AG09319 (cell line): ENCODE measurements around the gene ITM2C.
A peak's percentile ranks its signal among the peaks of the same experiment; 100 is the strongest.

Experiments
- DNase-seq: peaks from one replicate; pipeline ENCODE4 v3.0.0-alpha.2; 2010; ENCODE audit warnings: low read depth; ENCODE audit errors: extremely low read depth
- TF ChIP-seq, protein P1 (sequence below): IDR thresholded peaks from 2 replicates; pipeline ENCODE4 v1.5.1; 2011; ENCODE audit warnings: low read depth, mild to moderate bottlenecking, inconsistent platforms, low read length, moderate library complexity

ITM2C gene

GRCh38 chr2:230901006-230901405 lies 36.3 kb downstream of the ITM2C start:
- TF ChIP-seq, protein P1, sequence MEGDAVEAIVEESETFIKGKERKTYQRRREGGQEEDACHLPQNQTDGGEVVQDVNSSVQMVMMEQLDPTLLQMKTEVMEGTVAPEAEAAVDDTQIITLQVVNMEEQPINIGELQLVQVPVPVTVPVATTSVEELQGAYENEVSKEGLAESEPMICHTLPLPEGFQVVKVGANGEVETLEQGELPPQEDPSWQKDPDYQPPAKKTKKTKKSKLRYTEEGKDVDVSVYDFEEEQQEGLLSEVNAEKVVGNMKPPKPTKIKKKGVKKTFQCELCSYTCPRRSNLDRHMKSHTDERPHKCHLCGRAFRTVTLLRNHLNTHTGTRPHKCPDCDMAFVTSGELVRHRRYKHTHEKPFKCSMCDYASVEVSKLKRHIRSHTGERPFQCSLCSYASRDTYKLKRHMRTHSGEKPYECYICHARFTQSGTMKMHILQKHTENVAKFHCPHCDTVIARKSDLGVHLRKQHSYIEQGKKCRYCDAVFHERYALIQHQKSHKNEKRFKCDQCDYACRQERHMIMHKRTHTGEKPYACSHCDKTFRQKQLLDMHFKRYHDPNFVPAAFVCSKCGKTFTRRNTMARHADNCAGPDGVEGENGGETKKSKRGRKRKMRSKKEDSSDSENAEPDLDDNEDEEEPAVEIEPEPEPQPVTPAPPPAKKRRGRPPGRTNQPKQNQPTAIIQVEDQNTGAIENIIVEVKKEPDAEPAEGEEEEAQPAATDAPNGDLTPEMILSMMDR: no peak
- no peak for DNase-seq

DNA sequence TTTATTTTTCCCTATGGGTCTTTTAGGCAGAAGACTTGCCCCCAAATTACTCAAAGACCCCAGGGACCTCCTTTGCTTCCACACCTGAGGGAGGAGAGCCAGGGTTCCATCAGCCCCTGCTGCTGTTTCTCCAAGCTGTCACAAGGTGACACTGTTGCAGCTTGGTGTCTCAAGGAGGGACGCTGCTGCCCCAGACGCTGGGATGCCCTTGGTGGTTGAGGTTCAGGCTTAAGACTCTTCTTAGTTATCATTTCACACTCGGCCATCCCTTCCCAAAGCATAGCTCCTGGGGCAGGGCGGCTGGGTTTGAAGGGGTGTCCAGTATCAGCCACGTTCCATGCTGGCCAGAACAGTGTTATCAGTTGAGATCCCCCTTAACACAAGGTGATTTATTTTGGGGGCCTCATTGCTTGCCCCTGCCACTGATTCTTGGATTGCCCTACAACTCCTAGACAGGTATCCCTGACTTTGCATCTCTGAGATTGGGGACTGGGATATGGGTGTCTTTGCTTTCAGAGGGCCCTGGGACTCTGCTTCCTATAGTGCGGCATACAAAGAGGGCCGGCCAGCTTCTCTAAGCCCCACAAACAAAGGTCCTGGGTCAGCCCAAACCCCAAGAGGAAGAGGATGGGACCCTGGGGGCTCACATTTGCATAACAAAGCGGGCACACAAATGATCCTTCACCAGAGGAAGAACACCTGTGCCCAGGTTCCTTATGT lies 37.6 kb downstream of the ITM2C start:
- DNase-seq: peak; percentile 8
- TF ChIP-seq, protein P1: peak; percentile 76

DNA sequence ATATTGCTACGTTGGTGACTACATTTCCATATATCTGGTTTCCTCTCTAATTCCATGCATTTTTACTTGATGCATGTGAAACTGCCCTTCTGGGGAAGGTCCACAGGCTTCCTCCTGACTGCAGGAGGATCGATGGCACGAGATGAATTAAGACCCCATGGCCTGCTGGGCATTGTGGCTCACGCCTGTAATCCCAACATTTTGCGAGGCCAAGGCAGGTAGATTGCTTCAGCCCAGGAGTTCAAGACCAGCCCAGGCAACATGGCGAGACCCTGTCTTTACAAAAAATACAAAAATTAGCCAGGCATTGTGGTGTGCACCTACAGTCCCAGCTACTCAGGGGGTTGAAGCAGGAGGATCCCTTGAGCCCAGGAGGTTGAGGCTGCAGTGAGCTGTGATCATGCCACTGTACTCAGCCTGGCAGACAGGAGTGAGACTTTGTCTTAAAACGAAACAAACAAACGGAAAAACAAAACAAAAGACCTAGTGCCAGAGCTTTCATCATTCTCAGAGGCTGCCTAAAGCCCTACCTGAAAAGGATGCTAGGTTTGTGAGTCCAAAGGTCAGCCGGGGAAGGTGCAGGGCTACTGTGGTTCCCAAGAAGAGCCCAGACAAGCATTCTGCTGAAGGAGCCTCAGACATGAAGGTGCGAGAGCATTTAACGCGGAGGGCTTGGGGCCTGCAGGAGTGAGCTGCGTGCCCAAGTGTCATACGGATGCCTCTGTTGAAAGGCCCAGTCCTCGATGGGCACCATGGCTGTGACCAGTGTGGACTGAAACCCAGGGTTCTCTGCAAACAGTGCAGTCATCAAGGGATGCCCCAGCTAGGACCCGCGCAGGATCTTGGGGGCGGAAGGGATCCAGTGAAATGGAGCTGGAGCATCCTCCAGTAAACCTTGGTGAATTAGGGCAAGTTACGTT lies 38.7 kb downstream of the ITM2C start:
- DNase-seq: no peak
- TF ChIP-seq, protein P1: no peak

- no peak for DNase-seq
- TF ChIP-seq, protein P1: no peak
Measured at GRCh38 chr2:230904856-230905447, 40.2 kb downstream of the ITM2C start.

DNA sequence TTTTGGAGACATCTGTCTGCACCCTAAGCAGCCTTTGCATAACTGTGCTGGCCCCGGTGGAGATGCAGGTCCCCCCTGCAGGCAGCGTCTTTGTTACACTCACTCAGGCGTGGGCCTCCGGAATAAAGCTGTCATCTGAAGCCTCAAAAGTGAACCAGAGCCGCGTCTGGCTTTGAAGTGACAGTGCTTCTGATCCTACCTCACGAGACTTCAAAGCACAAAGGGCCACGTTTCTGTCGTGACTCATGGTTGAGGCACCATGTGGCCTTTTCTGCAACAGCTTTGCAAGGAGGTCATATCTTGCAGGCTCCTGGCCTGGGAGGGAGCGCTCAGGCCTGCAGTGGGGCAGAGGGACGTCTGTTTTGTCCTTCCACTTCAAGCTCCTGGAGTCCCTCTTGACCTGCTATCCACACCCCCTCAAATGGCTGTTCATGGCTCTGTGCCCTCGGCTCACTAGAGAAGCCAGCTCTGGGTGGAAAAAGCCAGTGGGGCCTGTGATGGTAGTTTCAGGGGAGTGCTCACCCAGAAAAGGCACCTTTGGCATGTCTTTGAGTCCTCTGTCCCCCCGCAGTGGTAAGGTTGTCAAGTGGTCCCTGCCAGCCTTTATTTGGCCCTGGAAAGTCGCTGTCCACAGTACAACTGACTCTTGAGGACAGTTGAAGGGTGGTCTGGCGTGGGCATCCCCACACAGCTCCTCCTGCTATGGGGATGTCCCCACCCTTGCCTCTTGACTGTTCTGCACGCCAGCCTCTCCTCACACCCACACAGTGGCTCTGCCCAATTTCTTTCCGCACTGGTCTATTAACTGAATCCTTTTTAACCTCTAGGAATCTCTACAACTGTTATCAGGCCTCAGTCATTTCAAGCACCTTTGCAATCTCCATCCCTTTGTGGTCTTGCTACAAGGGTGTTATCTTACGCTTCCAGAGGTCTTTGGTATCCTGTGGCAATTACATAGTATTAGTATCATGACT lies 41.0 kb downstream of the ITM2C start:
- TF ChIP-seq, protein P1: no peak

GRCh38 chr2:230906471-230907230 lies 41.9 kb downstream of the ITM2C start:
- DNase-seq: no peak
- TF ChIP-seq, protein P1: no peak

More for the DNA sequence above, 41.0 kb downstream of the ITM2C start:
- DNase-seq: no peak
